ENCODE results near the gene METRN. TPM values are rescaled to one million over a fixed set of nuclear protein-coding genes. Genes with fewer than 3 reads are reported as not detected.
A peak's percentile ranks its signal among the peaks of the same experiment; 100 is the strongest.

Gene METRN
- total and polyA plus RNA-seq, 2 of the 4 experiments (the other 2 are of a cell fraction) = 6.1 to 48.2 TPM

DNA sequence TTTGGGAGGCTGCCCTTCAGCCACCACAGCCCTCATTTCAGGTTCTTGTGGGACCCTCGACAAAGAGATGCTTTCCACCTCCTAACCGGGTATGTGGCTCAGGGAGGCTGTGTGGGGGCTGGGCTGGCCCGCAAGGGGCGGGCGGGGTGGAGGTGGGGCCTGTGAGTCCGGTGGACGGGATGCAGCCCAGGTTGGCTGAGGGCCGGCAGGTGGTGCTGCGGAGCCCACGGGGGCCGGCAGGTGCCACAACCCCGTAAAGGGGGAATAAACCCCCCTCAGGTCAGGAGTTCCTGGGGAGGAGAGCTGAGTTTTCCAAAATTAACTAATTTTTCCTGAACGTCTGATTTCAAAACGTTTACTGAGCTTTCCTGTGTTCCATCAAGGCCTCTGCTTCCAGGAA lies 30.8 kb downstream of the METRN start:
- no peak overlapping the region for H2AFZ ChIP-seq (replicated peaks; ENCODE audit: low read length, poor library complexity)
- H3K23ac ChIP-seq (ENCODE audit: low read depth, low read length) = no peak overlapping the region
- H3K9me3 ChIP-seq (ENCODE audit: control insufficient read depth, insufficient read depth, low read length) = no peaks in the 10 kb centered on the region
- no peaks in the 10 kb centered on the region for H3K9me1 ChIP-seq (ENCODE audit: insufficient read depth, low read length)
- H3K27me3 ChIP-seq (ENCODE audit: control insufficient read depth, insufficient read depth, low read length) = no peaks in the 10 kb centered on the region; the same call in 1 of the 2 replicates
- H4K8ac ChIP-seq (ENCODE audit: low read depth in 2 of 2, low read length in 2 of 2) = no peak overlapping the region
- intact Hi-C loops (cut with micrococcal nuclease) (no loop called here), dilution Hi-C loops (cut with HindIII; ENCODE audit: low sequenced_read_pairs, unreplicated experiment) (no loop called here), in situ Hi-C loops (cut with MboI; ENCODE audit: low sequenced_read_pairs) (no loop called here)
- H3K79me1 ChIP-seq (ENCODE audit: low read depth in 1 of 2, low read length in 2 of 2) = no peaks in the 10 kb centered on the region
- H3K18ac ChIP-seq (ENCODE audit: low read depth, low read length) = no peak overlapping the region
- no CpG with 5 or more reads among the region's 14 CpGs for whole genome bisulfite sequencing, 2 experiments (ENCODE audit: extremely low coverage in 2 of 2, insufficient read length in 1 of 2)
- H4K91ac ChIP-seq (ENCODE audit: insufficient read depth, low read depth, low read length) = no peak overlapping the region
- H3K36me3 ChIP-seq (ENCODE audit: control insufficient read depth, insufficient read depth, low read length) = no peaks in the 10 kb centered on the region
- no peak overlapping the region for H2BK120ac ChIP-seq (ENCODE audit: low read depth, low read length)
- H4K20me1 ChIP-seq (ENCODE audit: insufficient read depth, low read length) = no peaks in the 10 kb centered on the region
- H3K4me2 ChIP-seq (ENCODE audit: low read depth, low read length) = no peak overlapping the region
- H2BK15ac ChIP-seq (ENCODE audit: low read depth, low read length) = no peak overlapping the region
- H3K4me3 ChIP-seq (ENCODE audit: insufficient read depth, low read depth, low read length) = no peak overlapping the region
- TF ChIP-seq POLR2A (IDR thresholded peaks at IDR 0.05; ENCODE audit: low read depth, low read length) (no peak), RAD21 (IDR thresholded peaks at IDR 0.05; ENCODE audit: low read length) (peak; percentile 35), CTCF (conservative IDR thresholded peaks at IDR 0.05; ENCODE audit: low read depth, low read length) (peak; percentile 26; the same call in 1 of the 2 replicates), CHD1 (IDR thresholded peaks at IDR 0.05; ENCODE audit: low read depth, low read length) (no peak), MAFK (IDR thresholded peaks at IDR 0.05; ENCODE audit: low read depth, low read length) (no peak), BHLHE40 (IDR thresholded peaks at IDR 0.05; ENCODE audit: low read depth, low read length) (no peak), USF2 (IDR thresholded peaks at IDR 0.05; ENCODE audit: low read depth, low read length) (no peak), CEBPB (IDR thresholded peaks at IDR 0.05; ENCODE audit: low read depth, low read length) (no peak), SMC3 (IDR thresholded peaks at IDR 0.05; ENCODE audit: low read depth, low read length) (0 out of 2 replicates have a peak, but pooled peaks have one; percentile 4), RFX5 (IDR thresholded peaks at IDR 0.05; ENCODE audit: low read depth, low read length) (no peak)
- ATAC-seq (ENCODE audit: low read depth) (no peak), DNase-seq (no peak)
- no peak overlapping the region for H3K4ac ChIP-seq (ENCODE audit: low read depth, low read length)
- H3K27ac ChIP-seq (ENCODE audit: insufficient read depth, low read length) = no peak overlapping the region
- no peak overlapping the region for H4K5ac ChIP-seq (ENCODE audit: low read depth, low read length)
- H2BK5ac ChIP-seq (ENCODE audit: low read depth, low read length, poor library complexity, severe bottlenecking) = no peak overlapping the region
- CTCF ChIA-PET = no interaction called here
- H3K56ac ChIP-seq (ENCODE audit: extremely low read depth, insufficient read depth, low read length) = no peak overlapping the region
- no peak overlapping the region for H3K14ac ChIP-seq (replicated peaks; ENCODE audit: low read depth, low read length)
- no peak overlapping the region for H2AK5ac ChIP-seq (ENCODE audit: low read depth, low read length)
- H3K9ac ChIP-seq (ENCODE audit: low read depth, low read length) = no peak overlapping the region
- H3K4me1 ChIP-seq (ENCODE audit: control insufficient read depth, insufficient read depth, low read length) = no peaks in the 10 kb centered on the region
- no peak overlapping the region for H2AK9ac ChIP-seq (replicated peaks; ENCODE audit: low read depth, low read length, poor library complexity)
- POLR2A ChIA-PET (ENCODE audit: unreplicated experiment) = no interaction called here
- H2BK20ac ChIP-seq (ENCODE audit: low read depth, low read length) = no peak overlapping the region
- BruUV-seq (replicated peaks) = no TSS peak
